HepG2 (cell line): Measurements from ENCODE around the gene CRYZL1. TPM values are rescaled to one million over a fixed set of nuclear protein-coding genes. Genes with fewer than 3 reads are reported as not detected.

Experiments
- ATAC-seq: fragments of 200-7000 bp; cut with Tn5 transposase; 3 replicates; pipeline ENCODE4 v1.9.1; 2020; ENCODE audit warnings: mild to moderate bottlenecking, moderate library complexity
- BruUV-seq: library from RNA; stranded (reverse); fragments of 400-500 nt; replicated peaks from 2 replicates; lab custom pipeline; 2021; lab: Mats Ljungman, UMichigan
- CTCF ChIA-PET: fragments of 300-600 bp; formaldehyde crosslinking; extraction: SDS; loops from one replicate; lab custom pipeline; 2021; ENCODE audit warnings: low total read pairs, inconsistent platforms, low intra/inter-chr PET ratio; lab: Yijun Ruan, JAX
- POLR2A ChIA-PET: fragments of 350-600 bp; sonication (Branson Sonifier 250); formaldehyde crosslinking; loops from one replicate; lab custom pipeline; 2020; ENCODE audit warnings: antibody characterized with exemption, inconsistent platforms; lab: Yijun Ruan, JAX
- DNase-seq: peaks from one replicate; pipeline ENCODE4 v3.0.0-alpha.2; 2015; ENCODE audit warnings: low spot score
- FAIRE-seq: peaks from 3 replicates; lab custom pipeline; 2011; peaks lifted over from hg19 to GRCh38; lab: Jason Lieb, UNC
- H2AFZ ChIP-seq: one replicate; pipeline ENCODE4 v1.6.1; 2011; ENCODE audit warnings: low read length, inconsistent platforms
- H3K27ac ChIP-seq: fragments of 300-600 bp; 3 replicates; pipeline ENCODE4 v1.8.0; 2011; ENCODE audit warnings: mixed run types, mild to moderate bottlenecking, mixed read lengths, low read length, inconsistent platforms; ENCODE audit not compliant: insufficient read depth; ENCODE audit errors: extremely low read length
- H3K27me3 ChIP-seq, 2 experiments: fragments of 200-600 bp in 1 of 2; 2 replicates in 1 of 2; 3 replicates in 1 of 2; pipeline versions ENCODE4 v1.6.0 to v1.8.0; 2011; ENCODE audit warnings: low read length in 2 of 2, mild to moderate bottlenecking in 2 of 2, moderate library complexity in 2 of 2, inconsistent platforms in 1 of 2; ENCODE audit not compliant: insufficient read depth in 2 of 2, control insufficient read depth in 1 of 2
- H3K36me3 ChIP-seq, 2 experiments: fragments of 200-600 bp in 1 of 2; replicated peaks in 1 of 2; 2 replicates in 1 of 2; 3 replicates in 1 of 2; pipeline versions ENCODE4 v1.5.1 to v1.8.0; 2011; ENCODE audit warnings: low read length in 2 of 2, inconsistent platforms in 1 of 2; ENCODE audit not compliant: insufficient read depth in 2 of 2, control insufficient read depth in 1 of 2
- H3K4me1 ChIP-seq: 2 replicates; pipeline ENCODE4 v1.5.1; 2012; ENCODE audit warnings: low read length, inconsistent platforms; ENCODE audit not compliant: insufficient read depth
- H3K4me2 ChIP-seq: 2 replicates; pipeline ENCODE4 v1.6.0; 2011; ENCODE audit warnings: low read depth, low read length, inconsistent platforms
- H3K4me3 ChIP-seq, 3 experiments: fragments of 200-600 bp in 1 of 3; sonication (generic), shearing (Covaris generic) in 1 of 3; replicated peaks in 1 of 3; 2 replicates each; pipeline ENCODE4 v1.5.1; 2011 to 2016; ENCODE audit warnings: low read length in 3 of 3, inconsistent platforms in 2 of 3, low read depth in 2 of 3, mild to moderate bottlenecking in 2 of 3, control low read depth in 1 of 3, mixed read lengths in 1 of 3; ENCODE audit not compliant: insufficient read depth in 1 of 3
- H3K79me2 ChIP-seq: one replicate; pipeline ENCODE4 v1.6.1; 2011; ENCODE audit warnings: low read length, inconsistent platforms; ENCODE audit not compliant: insufficient read depth
- H3K9ac ChIP-seq: 2 replicates; pipeline ENCODE4 v1.6.0; 2011; ENCODE audit warnings: mild to moderate bottlenecking, low read depth, low read length, inconsistent platforms; ENCODE audit not compliant: insufficient read depth
- H3K9me3 ChIP-seq: 2 replicates; pipeline ENCODE4 v1.5.1; 2012; ENCODE audit warnings: mild to moderate bottlenecking, low read length
- H4K20me1 ChIP-seq: 2 replicates; pipeline ENCODE4 v1.6.0; 2011; ENCODE audit warnings: inconsistent platforms, mild to moderate bottlenecking, low read length, moderate library complexity; ENCODE audit not compliant: insufficient read depth
- AHDC1 ChIP-seq: sonication (generic); formaldehyde crosslinking; IDR thresholded peaks from 2 replicates; pipeline ENCODE4 v1.5.1; 2020; ENCODE audit warnings: mild to moderate bottlenecking, missing genetic modification reagents, borderline replicate concordance
- ATF7 ChIP-seq, 2 experiments: fragments of 450-650 bp in 1 of 2; sonication (generic) in 1 of 2; formaldehyde crosslinking in 1 of 2; IDR thresholded peaks; 2 replicates each; pipeline versions ENCODE4 v1.4.0 to v1.6.1; 2016 to 2020; ENCODE audit warnings: antibody characterized with exemption in 1 of 2, mild to moderate bottlenecking in 1 of 2, missing genetic modification reagents in 1 of 2
- BCL6 ChIP-seq: IDR thresholded peaks from 2 replicates; pipeline ENCODE4 v1.6.1; 2016; ENCODE audit warnings: missing genetic modification reagents, missing compliant biosample characterization
- NFIC ChIP-seq: IDR thresholded peaks from 2 replicates; pipeline ENCODE4 v1.6.1; 2012; ENCODE audit warnings: mild to moderate bottlenecking, low read length, inconsistent platforms
- NR2F1 ChIP-seq, 2 experiments: fragments of 450-650 bp in 1 of 2; formaldehyde crosslinking in 1 of 2; IDR thresholded peaks; 2 replicates each; pipeline versions ENCODE4 v1.5.0 to v1.6.1; 2016 to 2020; ENCODE audit warnings: mild to moderate bottlenecking in 1 of 2, missing compliant biosample characterization in 1 of 2, missing genetic modification reagents in 1 of 2, moderate library complexity in 1 of 2
- RBM22 ChIP-seq: fragments of 200-400 bp; formaldehyde crosslinking; optimal IDR thresholded peaks from 2 replicates; pipeline ENCODE3; 2017; ENCODE audit warnings: mild to moderate bottlenecking, low read length, moderate library complexity
- ZKSCAN1 ChIP-seq: fragments of 150-350 bp; IDR thresholded peaks from 2 replicates; pipeline ENCODE4 v1.6.1; 2014; ENCODE audit warnings: low read length
- WGBS: methylation state at CpG from one replicate; pipeline ENCODE4 v1.1.6; 2017; ENCODE audit warnings: low lambda C conversion rate; 5-methylcytosine and 5-hydroxymethylcytosine counted together
- in situ Hi-C: cut with HindIII; loops from 2 replicates; pipeline ENCODE4 v1.10.0; 2017; ENCODE audit warnings: low pct_unique_long_range_greater_than_20kb; ENCODE audit not compliant: extremely low pct_ligation_motif_present
- intact Hi-C: fragments of 100-400 bp; cut with micrococcal nuclease; formaldehyde crosslinking; loops from one replicate; pipeline ENCODE4 v1.10.0; 2022; ENCODE audit not compliant: unreplicated experiment
- polyA plus RNA-seq, 8 experiments: library from polyadenylated mRNA; depleted of rRNA in 3 of 8; stranded (reverse) in 7 of 8; unstranded in 1 of 8; fragments of >200 nt; fragmentation: Illumina TruSeq in 4 of 8; extraction: Trizol in 4 of 8; gene quantifications; 2 replicates each; pipeline versions ENCODE4 v1.2.1 to v1.2.3, GENCODE V29; 2011 to 2016; ENCODE audit warnings: low read depth in 4 of 8, missing spikeins in 1 of 8, mixed read lengths in 1 of 8; ENCODE audit not compliant: insufficient read depth in 1 of 8
- total RNA-seq, 5 experiments: library from RNA; depleted of rRNA; stranded (reverse); fragments of >200 nt; fragmentation: Illumina TruSeq; extraction: Trizol; gene quantifications; 2 replicates each; pipeline ENCODE4 v1.2.3, GENCODE V29; 2016; ENCODE audit warnings: low read depth in 1 of 5

CRYZL1 gene
- total and polyA plus RNA-seq, 2 of the 13 experiments (the other 11 are each of a cell fraction or from before 2014, with no cell fraction given): 20.3 to 27.7 TPM

GRCh38 chr21:33558777-33559421 is 82.6 kb downstream of the CRYZL1 start:
- peaks cover 58% of the 10 kb centered on the region for H3K79me2 ChIP-seq
- TF ChIP-seq NFIC: no peak
- peak; percentile 51; the same call in 1 of the 2 replicates for TF ChIP-seq ATF7 (IDR thresholded peaks at IDR 0.05)
- TF ChIP-seq ATF7 (CRISPR knock-in tag; IDR thresholded peaks at IDR 0.05): no peak
- no peak for TF ChIP-seq NR2F1 (CRISPR knock-in tag; IDR thresholded peaks at IDR 0.05)
- peak; percentile 92 for TF ChIP-seq ZKSCAN1
- TF ChIP-seq BCL6 (CRISPR knock-in tag): peak; percentile 46; the same call in 1 of the 2 replicates
- TF ChIP-seq, all 625 proteins: peak for 3
- DNase-seq (no peak), ATAC-seq (no peak), FAIRE-seq (no peak)
- H3K4me2 ChIP-seq: no peak overlapping the region
- no TSS peak for BruUV-seq
- H3K27ac ChIP-seq: no peak overlapping the region
- intact Hi-C loops: loop anchor here (2.0 kb wide), 2 partner anchors 14 to 34 kb away; no protein-coding TSS in a partner anchor
- POLR2A ChIA-PET: no interaction called here
- H3K4me3 ChIP-seq: no peak overlapping the region
- H2AFZ ChIP-seq: no peak overlapping the region
- no peaks in the 10 kb centered on the region; a peak in 1 of 5 replicates for H3K27me3 ChIP-seq
- no peaks in the 10 kb centered on the region for H3K9me3 ChIP-seq
- no peak overlapping the region for H3K9ac ChIP-seq
- CTCF ChIA-PET: no interaction called here
- WGBS: 96% methylated on average over 4 of the region's 4 CpGs
- in situ Hi-C loops: no loop called here
- peaks cover 20 to 81% of the 10 kb centered on the region in 2 experiments for H3K36me3 ChIP-seq
- H4K20me1 ChIP-seq: peaks cover 31% of the 10 kb centered on the region
- H3K4me1 ChIP-seq: peaks cover 11% of the 10 kb centered on the region; the same call in 1 of the 2 replicates

GRCh38 chr21:33557447-33557846 is 84.1 kb downstream of the CRYZL1 start:
- no peak overlapping the region for H3K4me3 ChIP-seq
- DNase-seq (no peak), FAIRE-seq (no peak), ATAC-seq (no peak)
- in situ Hi-C loops: no loop called here
- 98% methylated on average over 19 of the region's 19 CpGs for WGBS
- BruUV-seq: no TSS peak
- TF ChIP-seq RBM22 (peak; percentile 54), AHDC1 (CRISPR knock-in tag) (no peak)
- no peaks in the 10 kb centered on the region for H3K27me3 ChIP-seq
- intact Hi-C loops: no loop called here
- H3K9ac ChIP-seq: no peak overlapping the region
- H3K4me1 ChIP-seq: peaks cover 11% of the 10 kb centered on the region; the same call in 1 of the 2 replicates
- peaks cover 43% of the 10 kb centered on the region for H4K20me1 ChIP-seq
- ChIA-PET POLR2A (interaction anchor here (1.0 kb wide), 1 partner anchor 14 kb away, joined by 4 read pairs; the partner anchor contains the start of gene SON), CTCF (no interaction called here)
- H3K9me3 ChIP-seq: no peaks in the 10 kb centered on the region
- H3K79me2 ChIP-seq: peaks cover 72% of the 10 kb centered on the region
- H3K27ac ChIP-seq: no peak overlapping the region
- peaks cover 29 to 92% of the 10 kb centered on the region in 2 experiments for H3K36me3 ChIP-seq
- H3K4me2 ChIP-seq: no peak overlapping the region
- no peak overlapping the region for H2AFZ ChIP-seq
